Measurements from ENCODE around the gene ALDH3B2.
"Not testable (repeated sequence)": the region's sequence is repeated elsewhere in the genome, so short reads cannot be mapped to it uniquely, and the experiment has no call there.

The ALDH3B2 gene, protein sequence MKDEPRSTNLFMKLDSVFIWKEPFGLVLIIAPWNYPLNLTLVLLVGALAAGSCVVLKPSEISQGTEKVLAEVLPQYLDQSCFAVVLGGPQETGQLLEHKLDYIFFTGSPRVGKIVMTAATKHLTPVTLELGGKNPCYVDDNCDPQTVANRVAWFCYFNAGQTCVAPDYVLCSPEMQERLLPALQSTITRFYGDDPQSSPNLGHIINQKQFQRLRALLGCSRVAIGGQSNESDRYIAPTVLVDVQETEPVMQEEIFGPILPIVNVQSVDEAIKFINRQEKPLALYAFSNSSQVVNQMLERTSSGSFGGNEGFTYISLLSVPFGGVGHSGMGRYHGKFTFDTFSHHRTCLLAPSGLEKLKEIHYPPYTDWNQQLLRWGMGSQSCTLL

DNA sequence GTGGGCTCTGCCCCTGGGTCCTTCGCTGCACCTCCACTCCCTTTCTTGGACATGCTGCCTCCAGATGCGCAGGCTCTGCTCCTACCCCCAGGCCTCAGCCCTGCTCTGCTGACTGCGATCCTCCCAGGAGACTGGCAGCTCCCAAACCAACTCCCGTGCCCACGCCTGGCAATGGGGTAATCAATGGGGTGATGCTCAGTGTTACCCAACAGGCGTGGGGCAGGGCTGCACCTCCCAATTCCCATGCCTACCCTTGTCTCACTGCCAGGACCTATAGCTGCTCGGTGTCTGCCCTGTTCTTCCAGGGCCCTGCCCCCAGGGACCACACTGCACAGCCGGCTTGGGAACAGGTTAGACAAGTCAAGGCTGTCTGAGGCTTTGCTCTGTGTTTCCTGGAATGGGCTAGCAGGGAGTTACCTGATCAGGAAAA, at the start of gene ALDH3B2:
TSS of gene ALDH3B2 (minus strand) at position 182 of the 430 bp plus-strand sequence. CDS start 7,688 bp downstream, outside the sequence.
- DNase-seq (ENCODE audit: low read depth), result no peak

DNA sequence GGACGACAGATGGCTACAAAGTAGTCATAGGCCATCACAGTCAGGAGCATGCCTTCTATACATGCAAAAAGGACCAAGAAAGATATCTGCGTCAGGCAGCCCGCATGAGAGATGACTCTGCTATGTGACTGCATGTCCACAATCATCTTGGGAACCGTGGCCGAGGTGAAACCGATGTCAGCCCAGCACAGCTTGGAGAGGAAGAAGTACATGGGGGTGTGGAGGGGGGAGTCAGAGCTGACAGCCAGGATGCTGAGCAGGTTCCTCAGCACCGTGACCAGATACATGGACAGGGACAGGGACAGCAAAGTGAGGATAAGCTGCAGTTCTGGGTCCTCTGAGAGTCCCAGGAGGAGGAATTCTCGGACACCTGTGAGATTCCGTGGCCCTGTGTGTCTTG, 48.6 kb upstream of the ALDH3B2 start:
- DNase-seq (ENCODE audit: low read depth), result not testable (repeated sequence)

- not testable (repeated sequence) for DNase-seq (ENCODE audit: low read depth)
Observed at GRCh38 chr11:67716226-67716625, 41.8 kb upstream of the ALDH3B2 start.

GRCh38 chr11:67715801-67716200, 41.4 kb upstream of the ALDH3B2 start:
- DNase-seq (ENCODE audit: low read depth), result not testable (repeated sequence)

DNA sequence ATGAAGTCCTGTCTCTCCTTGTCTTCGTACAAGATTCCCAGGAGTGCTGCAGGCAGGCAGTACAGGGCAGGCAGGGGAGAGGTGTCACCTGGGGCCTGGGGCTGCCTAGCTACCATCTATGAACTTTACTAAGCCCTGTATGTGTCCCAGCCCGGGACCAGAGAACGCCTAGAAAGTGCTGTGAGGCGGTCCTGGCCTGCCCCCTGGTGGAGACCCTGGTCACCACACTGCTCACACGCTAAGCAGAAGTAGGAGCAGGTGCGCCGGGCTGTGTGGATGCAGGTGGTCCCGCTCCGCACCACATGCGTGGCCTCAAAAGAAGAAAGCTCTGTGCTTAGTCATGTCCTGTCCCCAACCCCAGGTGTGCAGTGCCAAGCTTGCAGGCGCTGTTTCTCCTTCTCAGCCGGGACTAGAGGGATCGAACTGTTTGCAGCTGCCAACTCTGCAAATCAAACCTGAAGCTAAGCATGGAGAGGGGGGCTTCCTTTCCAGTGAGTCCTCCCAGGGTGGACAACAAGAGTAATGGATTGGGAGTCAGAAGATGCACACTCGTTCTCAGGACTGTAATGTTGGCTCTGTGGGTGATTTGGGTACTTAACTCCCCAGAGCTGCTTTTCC, 39.6 kb upstream of the ALDH3B2 start:
- not testable (repeated sequence) for DNase-seq (ENCODE audit: low read depth)

GRCh38 chr11:67711676-67712075, 37.3 kb upstream of the ALDH3B2 start:
- DNase-seq (ENCODE audit: low read depth), result not testable (repeated sequence)

DNA sequence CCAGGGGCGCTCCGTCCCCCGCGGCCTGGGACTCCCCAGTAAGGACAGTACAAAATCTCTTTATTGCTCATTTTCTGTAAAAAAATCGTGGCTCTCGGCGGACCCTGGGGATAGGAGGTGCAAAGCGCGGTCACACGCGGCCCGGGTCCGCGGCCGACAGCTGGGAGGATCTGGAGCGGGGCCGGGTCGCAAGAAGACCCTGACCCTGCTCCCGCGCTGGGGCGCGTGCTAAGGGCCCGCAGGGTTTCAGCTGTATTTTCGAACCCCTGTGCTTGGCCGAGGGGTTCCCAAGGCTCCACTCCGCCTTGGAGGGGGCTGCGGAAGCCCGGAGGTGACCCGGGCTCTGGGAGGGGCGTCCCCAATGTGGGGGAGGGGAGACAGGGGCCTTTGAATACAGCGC, 36.8 kb upstream of the ALDH3B2 start:
- DNase-seq (ENCODE audit: low read depth), result not testable (repeated sequence)

GRCh38 chr11:67709806-67710205, 35.4 kb upstream of the ALDH3B2 start:
- not testable (repeated sequence) for DNase-seq (ENCODE audit: low read depth)

DNA sequence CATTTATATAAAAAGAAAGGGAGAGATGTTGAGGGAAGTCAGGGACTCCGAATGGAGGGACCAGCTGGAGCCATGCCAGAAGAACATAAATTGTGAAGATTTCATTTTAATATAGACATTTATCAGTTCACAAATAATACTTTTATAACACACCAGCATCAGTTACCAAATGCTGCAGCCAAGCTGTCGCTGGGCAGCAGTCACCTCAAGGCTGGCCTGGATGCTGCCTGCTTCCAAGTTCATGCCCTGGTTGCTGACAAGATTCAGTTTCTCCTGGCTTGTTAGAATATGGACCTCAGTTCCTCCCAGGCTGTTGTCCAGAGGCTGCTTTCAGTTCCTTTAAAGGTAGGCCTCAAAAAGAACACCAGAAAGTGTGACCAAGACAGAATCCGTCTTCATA, 30.8 kb upstream of the ALDH3B2 start:
- DNase-seq (ENCODE audit: low read depth), result no peak

GRCh38 chr11:67704524-67704923, 30.1 kb upstream of the ALDH3B2 start:
- DNase-seq (ENCODE audit: low read depth), result no peak

- DNase-seq (ENCODE audit: low read depth), result not testable (repeated sequence)
Observed at GRCh38 chr11:67703709-67704108, 29.3 kb upstream of the ALDH3B2 start.

GRCh38 chr11:67700548-67701262, 26.3 kb upstream of the ALDH3B2 start:
- DNase-seq (ENCODE audit: low read depth), result no peak

DNA sequence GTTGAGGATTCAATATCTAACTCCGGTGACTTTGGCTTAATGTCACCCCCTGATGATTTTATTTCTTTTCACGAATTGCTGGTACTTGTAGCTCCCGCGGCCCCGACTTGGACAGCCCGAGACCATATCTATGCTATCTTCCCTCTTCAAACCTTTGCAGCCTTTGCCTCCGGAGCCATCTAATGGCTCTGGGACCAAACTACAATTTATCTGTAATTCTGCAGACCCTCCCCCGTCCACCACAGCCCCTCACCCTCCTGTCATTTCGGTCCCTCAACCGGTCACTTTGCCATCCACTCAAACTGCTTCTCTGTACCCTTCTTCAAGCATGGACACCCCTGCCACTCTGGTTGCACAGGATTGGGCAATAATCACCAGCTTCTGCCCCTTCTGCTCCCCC, 25.7 kb upstream of the ALDH3B2 start:
- DNase-seq (ENCODE audit: low read depth), result no peak

GRCh38 chr11:67699521-67699920, 25.1 kb upstream of the ALDH3B2 start:
- no peak for DNase-seq (ENCODE audit: low read depth)

- no peak for DNase-seq (ENCODE audit: low read depth)
Observed at GRCh38 chr11:67698247-67698646, 23.8 kb upstream of the ALDH3B2 start.

DNA sequence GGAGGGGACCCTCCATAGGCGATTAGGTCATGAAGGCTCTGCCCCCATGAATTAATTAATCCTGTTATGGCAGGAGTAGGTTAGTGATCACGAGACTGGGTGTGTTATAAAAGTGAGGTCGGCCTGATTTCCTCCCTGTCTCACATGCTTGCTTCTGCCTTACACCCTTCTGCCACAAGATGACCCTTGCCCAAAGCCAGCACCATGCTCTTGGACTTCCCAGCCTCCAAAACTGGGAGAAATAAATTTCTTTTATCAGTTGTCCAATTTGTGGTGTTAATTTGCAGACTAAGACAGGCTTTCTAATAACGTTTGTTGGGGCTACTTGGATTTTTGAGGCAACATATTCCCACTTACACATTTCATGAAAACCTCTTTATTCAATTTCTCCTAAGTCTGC, 23.4 kb upstream of the ALDH3B2 start:
- no peak for DNase-seq (ENCODE audit: low read depth)

- no peak for DNase-seq (ENCODE audit: low read depth)
Observed at GRCh38 chr11:67696998-67697397, 22.6 kb upstream of the ALDH3B2 start.

DNA sequence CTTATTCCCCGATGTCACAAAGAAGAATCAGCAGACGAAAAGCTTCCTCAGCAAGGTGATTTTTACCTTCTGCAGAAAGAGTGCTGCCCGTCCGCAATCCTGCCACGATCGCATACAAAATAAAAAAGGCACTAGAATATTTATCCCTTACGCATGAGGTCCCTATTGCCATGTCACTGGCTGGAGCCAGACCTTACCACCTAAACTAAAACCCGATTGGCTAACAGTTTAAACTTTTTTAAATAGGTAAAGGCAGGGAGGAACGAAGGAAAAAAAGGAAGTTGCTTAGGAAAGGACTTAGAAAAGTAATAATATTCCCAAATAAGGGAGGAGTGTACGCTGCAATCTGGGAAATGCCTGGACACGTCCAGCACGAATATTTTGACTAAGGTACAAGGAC, 21.2 kb upstream of the ALDH3B2 start:
- no peak for DNase-seq (ENCODE audit: low read depth)

DNA sequence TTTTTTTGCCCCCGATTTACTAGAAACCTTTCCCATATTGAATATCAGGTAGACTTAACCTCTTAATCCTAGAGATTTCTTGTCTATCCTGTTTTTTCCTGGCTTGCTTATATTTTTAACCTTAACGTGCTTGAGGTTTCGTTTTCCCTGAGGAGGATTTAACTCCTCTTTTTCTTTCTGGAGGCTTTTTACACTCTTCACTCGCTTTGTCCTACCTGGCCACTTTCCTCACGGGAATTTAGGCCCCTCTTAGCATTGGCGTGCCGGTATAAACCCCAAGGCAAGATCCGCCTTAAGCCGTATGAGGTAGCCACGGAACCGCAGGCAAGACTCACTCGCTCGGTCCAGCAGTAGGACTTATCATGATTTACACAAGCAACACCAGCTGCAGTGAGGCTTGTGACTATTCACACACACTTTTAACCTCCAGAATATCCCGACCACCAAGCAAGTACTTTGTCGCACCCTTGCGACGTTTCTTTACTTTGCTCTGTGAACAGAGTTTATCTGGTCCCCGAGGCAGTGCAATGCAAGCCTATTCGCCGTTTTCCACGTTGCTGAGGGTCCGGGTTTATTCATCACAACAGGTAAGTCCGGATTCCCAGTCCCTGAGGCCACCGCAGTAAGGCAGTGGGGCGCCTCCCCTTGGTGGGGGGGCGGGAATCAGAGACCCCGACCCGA, 20.6 kb upstream of the ALDH3B2 start:
- DNase-seq (ENCODE audit: low read depth), result no peak

GRCh38 chr11:67691149-67691548, 16.7 kb upstream of the ALDH3B2 start:
- no peak for DNase-seq (ENCODE audit: low read depth)

DNA sequence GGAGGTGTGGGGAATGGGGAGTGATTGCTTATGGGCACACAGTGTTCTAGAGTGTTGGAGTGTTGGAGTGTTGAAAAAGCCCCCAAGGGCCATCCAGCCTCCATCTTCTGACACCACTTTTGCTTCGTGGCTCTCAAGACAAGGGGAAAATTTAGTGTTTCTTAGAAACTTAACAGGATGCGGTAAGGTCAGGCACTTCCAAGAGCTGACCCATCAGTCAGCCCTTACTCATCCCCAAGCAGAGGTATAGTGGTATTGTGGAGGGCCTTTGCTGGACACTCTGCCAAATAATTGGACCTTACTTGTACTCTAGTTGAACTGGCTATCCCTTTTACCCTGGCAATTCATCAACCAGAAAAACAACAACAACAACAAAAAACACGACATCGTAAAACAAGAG, 14.8 kb upstream of the ALDH3B2 start:
- no peak for DNase-seq (ENCODE audit: low read depth)

DNA sequence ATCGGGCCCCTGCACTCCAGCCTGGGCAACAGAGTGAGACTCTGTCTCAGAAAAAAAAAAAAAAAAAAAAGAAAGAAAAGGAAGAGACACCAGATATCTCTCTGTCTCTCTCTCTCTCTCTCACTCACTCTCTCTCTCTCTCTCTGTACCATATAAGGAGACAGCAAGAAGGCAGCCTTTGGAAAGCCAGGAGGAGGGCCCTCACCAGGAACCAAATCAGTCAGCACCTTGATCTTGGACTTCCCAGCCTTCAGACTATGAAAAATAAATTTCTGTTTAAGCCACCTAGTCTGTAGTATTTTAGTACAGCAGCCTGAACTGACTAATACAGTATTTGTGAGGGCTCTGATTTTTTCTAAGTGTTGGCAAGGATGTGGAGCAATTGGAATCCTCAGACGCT, 13.6 kb upstream of the ALDH3B2 start:
- DNase-seq (ENCODE audit: low read depth), result no peak
